Measurements from ENCODE around the gene MOGAT1.
"Not testable (repeated sequence)": the region's sequence is repeated elsewhere in the genome, so short reads cannot be mapped to it uniquely, and the experiment has no call there.

The MOGAT1 gene

GRCh38 chr2:222709191-222709891 is 37.9 kb downstream of the MOGAT1 start:
- DNase-seq (ENCODE audit: low read depth in 1 of 2, low spot score in 1 of 2) = no peak

GRCh38 chr2:222710736-222711135 is 39.3 kb downstream of the MOGAT1 start:
- DNase-seq (ENCODE audit: low read depth in 1 of 2, low spot score in 1 of 2) = no peak

GRCh38 chr2:222711315-222711940 is 40.0 kb downstream of the MOGAT1 start:
- no peak for DNase-seq (ENCODE audit: low read depth in 1 of 2, low spot score in 1 of 2)

- DNase-seq (ENCODE audit: low read depth in 1 of 2, low spot score in 1 of 2) = no peak
Observed at GRCh38 chr2:222713002-222713401, 41.5 kb downstream of the MOGAT1 start.

- DNase-seq (ENCODE audit: low read depth in 1 of 2, low spot score in 1 of 2) = no peak
Observed at GRCh38 chr2:222714361-222715241, 43.1 kb downstream of the MOGAT1 start.

GRCh38 chr2:222715742-222716141 is 44.3 kb downstream of the MOGAT1 start:
- no peak for DNase-seq (ENCODE audit: low read depth in 1 of 2, low spot score in 1 of 2)

- not testable (repeated sequence) for DNase-seq (ENCODE audit: low read depth in 1 of 2, low spot score in 1 of 2)
Observed at GRCh38 chr2:222719787-222720186, 48.3 kb downstream of the MOGAT1 start.

GRCh38 chr2:222721597-222721996 is 50.1 kb downstream of the MOGAT1 start:
- not testable (repeated sequence) for DNase-seq (ENCODE audit: low read depth in 1 of 2, low spot score in 1 of 2)

GRCh38 chr2:222722327-222722946 is 51.0 kb downstream of the MOGAT1 start:
- no peak for DNase-seq (ENCODE audit: low read depth in 1 of 2, low spot score in 1 of 2)

GRCh38 chr2:222724208-222724607 is 52.8 kb downstream of the MOGAT1 start:
- no peak for DNase-seq (ENCODE audit: low read depth in 1 of 2, low spot score in 1 of 2)

- DNase-seq (ENCODE audit: low read depth in 1 of 2, low spot score in 1 of 2) = no peak
Observed at GRCh38 chr2:222728621-222729020, 57.2 kb downstream of the MOGAT1 start.

GRCh38 chr2:222730366-222730999 is 59.0 kb downstream of the MOGAT1 start:
- DNase-seq (ENCODE audit: low read depth in 1 of 2, low spot score in 1 of 2) = no peak

- no peak for DNase-seq (ENCODE audit: low read depth in 1 of 2, low spot score in 1 of 2)
Observed at GRCh38 chr2:222731201-222731621, 59.8 kb downstream of the MOGAT1 start.

- DNase-seq (ENCODE audit: low read depth in 1 of 2, low spot score in 1 of 2) = no peak
Observed at GRCh38 chr2:222732489-222733178, 61.2 kb downstream of the MOGAT1 start.

GRCh38 chr2:222733470-222733845 is 62.0 kb downstream of the MOGAT1 start:
- no peak for DNase-seq (ENCODE audit: low read depth in 1 of 2, low spot score in 1 of 2)

- DNase-seq (ENCODE audit: low read depth in 1 of 2, low spot score in 1 of 2) = no peak
Observed at GRCh38 chr2:222733846-222734702, 62.6 kb downstream of the MOGAT1 start.

GRCh38 chr2:222734703-222735014 is 63.2 kb downstream of the MOGAT1 start:
- no peak for DNase-seq (ENCODE audit: low read depth in 1 of 2, low spot score in 1 of 2)

- no peak for DNase-seq (ENCODE audit: low read depth in 1 of 2, low spot score in 1 of 2)
Observed at GRCh38 chr2:222736301-222736700, 64.8 kb downstream of the MOGAT1 start.

- no peak for DNase-seq (ENCODE audit: low read depth in 1 of 2, low spot score in 1 of 2)
Observed at GRCh38 chr2:222736924-222737323, 65.5 kb downstream of the MOGAT1 start.

GRCh38 chr2:222738312-222738711 is 66.9 kb downstream of the MOGAT1 start:
- DNase-seq (ENCODE audit: low read depth in 1 of 2, low spot score in 1 of 2) = no peak
